Gastrocnemius medialis (tissue), 4 donors: Measurements from ENCODE around the gene TMEM106C. TPM values are rescaled to one million over a fixed set of nuclear protein-coding genes. Genes with fewer than 3 reads are reported as not detected.

Experiments
- ATAC-seq, 2 donors: fragments of 150-250 bp; one replicate each; pipeline ENCODE4 v1.9.1; 2016
- DNase-seq, 2 donors: peaks; one replicate each; pipeline ENCODE4 v3.0.0-alpha.2; 2019
- H3K27ac ChIP-seq, 4 donors: fragments of 200-600 bp; sonication (generic); 1 replicate in 1 of 4; 2 replicates in 3 of 4; pipeline ENCODE4 v1.5.1; 2016 to 2018; ENCODE audit warnings: mild to moderate bottlenecking in 2 of 4, moderate library complexity in 1 of 4
- H3K27me3 ChIP-seq, 3 donors: fragments of 200-600 bp; sonication (generic) in 2 of 3; 1 replicate in 1 of 3; 2 replicates in 2 of 3; pipeline versions ENCODE4 v1.5.1 to v1.6.0; 2016 to 2019; ENCODE audit warnings: mild to moderate bottlenecking in 1 of 3, moderate library complexity in 1 of 3
- H3K36me3 ChIP-seq, 2 donors: fragments of 200-600 bp; sonication (generic) in 1 of 2; one replicate each; pipeline ENCODE4 v1.5.1; 2017 to 2018
- H3K4me1 ChIP-seq, 2 donors: fragments of 200-600 bp; sonication (generic) in 1 of 2; one replicate each; pipeline ENCODE4 v1.5.1; 2016 to 2017; ENCODE audit warnings: mild to moderate bottlenecking in 2 of 2
- H3K4me3 ChIP-seq, 4 donors: fragments of 200-600 bp; sonication (generic) in 3 of 4; 1 replicate in 1 of 4; 2 replicates in 3 of 4; pipeline ENCODE4 v1.5.1; 2016 to 2019; ENCODE audit warnings: mild to moderate bottlenecking in 2 of 4
- H3K9me3 ChIP-seq, 3 donors: fragments of 200-600 bp; sonication (generic) in 2 of 3; 1 replicate in 1 of 3; 2 replicates in 2 of 3; pipeline ENCODE4 v1.5.1; 2016 to 2019
- POLR2A ChIP-seq, 2 donors: fragments of 450-650 bp; IDR thresholded peaks; one replicate each; pipeline ENCODE4 v1.6.1; 2017; ENCODE audit warnings: antibody characterized with exemption in 2 of 2, mild to moderate bottlenecking in 2 of 2, moderate library complexity in 2 of 2
- in situ Hi-C, 4 donors: fragments of 200-750 bp; cut with MboI; loops; one replicate each; pipeline versions ENCODE4 v1.15.0 to v1.8.0; 2017; ENCODE audit warnings: low sequenced_read_pairs in 4 of 4
- intact Hi-C: fragments of 100-400 bp; cut with DNase I; formaldehyde crosslinking; loops from one replicate; pipeline ENCODE4 v1.15.1; 2023; ENCODE audit warnings: low total_unique reads
- total RNA-seq, 4 donors: library from RNA; depleted of rRNA; stranded (reverse); fragments of >200 nt; gene quantifications; one replicate each; pipeline versions ENCODE4 v1.1.0 to v1.2.3, GENCODE V29; 2016
- TF ChIP-seq, protein P1 (sequence below), 5 experiments: fragments of 450-650 bp in 3 of 5; fragments of 200-600 bp in 2 of 5; sonication (generic) in 2 of 5; IDR thresholded peaks in 4 of 5; conservative IDR thresholded peaks in 1 of 5; 1 replicate in 4 of 5; 2 replicates in 1 of 5; pipeline ENCODE4 v1.5.1; 2016 to 2019; ENCODE audit warnings: antibody characterized with exemption in 5 of 5, mild to moderate bottlenecking in 3 of 5, moderate library complexity in 3 of 5

The TMEM106C gene
- total RNA-seq, 4 donors from 2014 or later = 11.8 to 27.1 (median 24.8) TPM

DNA sequence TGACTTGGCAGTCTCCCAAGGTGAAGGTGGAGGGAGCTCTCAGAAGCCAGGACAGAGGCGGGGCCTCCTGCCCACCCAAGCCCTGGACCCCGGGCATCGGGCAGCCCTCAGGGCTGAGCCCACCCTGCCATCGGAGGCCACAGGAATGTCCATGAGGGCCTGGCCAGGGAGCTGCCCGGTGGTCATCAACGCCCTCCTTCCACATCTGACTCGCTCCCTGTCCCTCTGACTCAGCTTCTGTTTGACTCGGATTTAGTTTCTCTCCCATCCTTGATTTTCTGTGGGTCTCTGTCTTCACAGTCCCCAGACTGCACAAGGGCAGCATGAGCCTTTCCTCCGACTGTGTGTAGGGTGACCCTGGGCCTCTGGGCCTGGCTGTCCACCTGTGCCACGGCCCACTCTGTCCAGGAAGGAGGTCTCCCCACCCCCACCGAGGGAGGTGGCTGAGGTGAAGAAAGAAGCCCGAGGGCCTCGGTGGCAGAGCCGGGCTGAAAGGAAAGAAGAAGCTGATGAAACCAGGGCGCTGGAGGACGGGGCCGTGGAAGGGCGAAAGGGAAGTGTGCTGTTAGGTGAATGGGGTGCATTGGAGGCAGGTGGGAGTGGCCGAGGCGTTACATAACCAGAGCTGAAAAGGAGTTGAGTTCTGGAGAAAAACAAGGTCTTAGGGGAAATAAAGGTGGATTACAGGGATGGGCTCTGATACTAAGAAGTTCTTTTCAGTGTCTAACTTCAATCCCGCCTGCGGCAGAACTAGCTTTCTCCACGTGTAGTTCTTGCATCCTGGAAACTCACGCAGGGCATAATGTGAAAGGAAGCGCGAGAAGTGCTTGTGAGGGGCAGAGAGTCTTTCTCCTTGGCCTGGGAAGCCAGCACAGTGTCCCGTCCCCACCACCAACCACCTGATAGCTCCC is 16.7 kb upstream of the TMEM106C start:
- no peaks in the 10 kb centered on the region for H3K36me3 ChIP-seq
- DNase-seq (no peak), ATAC-seq (no peak)
- peaks cover 3 to 5% (median 5%) of the 10 kb centered on the region in 3 donors for H3K27me3 ChIP-seq
- in situ Hi-C loops = no loop called here
- intact Hi-C loops = no loop called here
- no peak overlapping the region for H3K27ac ChIP-seq
- H3K4me3 ChIP-seq = no peak overlapping the region
- H3K4me1 ChIP-seq = peaks cover 0 to 5% of the 10 kb centered on the region in 2 donors
- TF ChIP-seq, protein P1, sequence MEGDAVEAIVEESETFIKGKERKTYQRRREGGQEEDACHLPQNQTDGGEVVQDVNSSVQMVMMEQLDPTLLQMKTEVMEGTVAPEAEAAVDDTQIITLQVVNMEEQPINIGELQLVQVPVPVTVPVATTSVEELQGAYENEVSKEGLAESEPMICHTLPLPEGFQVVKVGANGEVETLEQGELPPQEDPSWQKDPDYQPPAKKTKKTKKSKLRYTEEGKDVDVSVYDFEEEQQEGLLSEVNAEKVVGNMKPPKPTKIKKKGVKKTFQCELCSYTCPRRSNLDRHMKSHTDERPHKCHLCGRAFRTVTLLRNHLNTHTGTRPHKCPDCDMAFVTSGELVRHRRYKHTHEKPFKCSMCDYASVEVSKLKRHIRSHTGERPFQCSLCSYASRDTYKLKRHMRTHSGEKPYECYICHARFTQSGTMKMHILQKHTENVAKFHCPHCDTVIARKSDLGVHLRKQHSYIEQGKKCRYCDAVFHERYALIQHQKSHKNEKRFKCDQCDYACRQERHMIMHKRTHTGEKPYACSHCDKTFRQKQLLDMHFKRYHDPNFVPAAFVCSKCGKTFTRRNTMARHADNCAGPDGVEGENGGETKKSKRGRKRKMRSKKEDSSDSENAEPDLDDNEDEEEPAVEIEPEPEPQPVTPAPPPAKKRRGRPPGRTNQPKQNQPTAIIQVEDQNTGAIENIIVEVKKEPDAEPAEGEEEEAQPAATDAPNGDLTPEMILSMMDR (IDR thresholded peaks at IDR 0.05 in 4 of 5, conservative IDR thresholded peaks at IDR 0.05 in 1 of 5) = no peak
- no peak for TF ChIP-seq POLR2A (IDR thresholded peaks at IDR 0.05)
- H3K9me3 ChIP-seq = no peaks in the 10 kb centered on the region

DNA sequence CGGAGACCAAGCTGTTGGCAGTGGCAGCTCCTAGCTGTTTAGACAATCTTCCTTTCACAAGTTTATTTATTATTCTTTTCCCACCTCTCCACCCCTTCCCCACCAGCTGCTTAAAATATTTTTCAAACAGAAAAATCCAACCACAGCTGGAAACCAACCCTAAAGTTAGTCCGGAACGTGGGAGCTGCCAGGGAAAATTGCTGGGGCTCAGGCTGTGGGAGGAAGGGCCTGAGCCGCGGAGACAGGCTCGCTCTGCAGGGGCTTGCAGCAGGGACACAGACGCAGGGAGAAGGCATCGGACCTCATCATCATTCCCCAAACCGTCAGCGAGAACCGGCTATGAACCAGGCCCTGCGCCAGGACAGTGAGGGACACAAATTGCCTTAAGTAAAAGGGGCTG is 16.1 kb upstream of the TMEM106C start:
- no peak overlapping the region for H3K27ac ChIP-seq
- no peaks in the 10 kb centered on the region for H3K9me3 ChIP-seq
- TF ChIP-seq POLR2A (IDR thresholded peaks at IDR 0.05) = no peak
- TF ChIP-seq, protein P1 (IDR thresholded peaks at IDR 0.05 in 4 of 5, conservative IDR thresholded peaks at IDR 0.05 in 1 of 5) = no peak
- H3K27me3 ChIP-seq = peaks cover 0 to 2% (median under 1%) of the 10 kb centered on the region in 3 donors
- no peak for DNase-seq
- no peak overlapping the region for H3K4me3 ChIP-seq
- no peaks in the 10 kb centered on the region for H3K36me3 ChIP-seq
- H3K4me1 ChIP-seq = no peaks in the 10 kb centered on the region
- in situ Hi-C loops = no loop called here
- intact Hi-C loops = no loop called here
- no peak for ATAC-seq

DNA sequence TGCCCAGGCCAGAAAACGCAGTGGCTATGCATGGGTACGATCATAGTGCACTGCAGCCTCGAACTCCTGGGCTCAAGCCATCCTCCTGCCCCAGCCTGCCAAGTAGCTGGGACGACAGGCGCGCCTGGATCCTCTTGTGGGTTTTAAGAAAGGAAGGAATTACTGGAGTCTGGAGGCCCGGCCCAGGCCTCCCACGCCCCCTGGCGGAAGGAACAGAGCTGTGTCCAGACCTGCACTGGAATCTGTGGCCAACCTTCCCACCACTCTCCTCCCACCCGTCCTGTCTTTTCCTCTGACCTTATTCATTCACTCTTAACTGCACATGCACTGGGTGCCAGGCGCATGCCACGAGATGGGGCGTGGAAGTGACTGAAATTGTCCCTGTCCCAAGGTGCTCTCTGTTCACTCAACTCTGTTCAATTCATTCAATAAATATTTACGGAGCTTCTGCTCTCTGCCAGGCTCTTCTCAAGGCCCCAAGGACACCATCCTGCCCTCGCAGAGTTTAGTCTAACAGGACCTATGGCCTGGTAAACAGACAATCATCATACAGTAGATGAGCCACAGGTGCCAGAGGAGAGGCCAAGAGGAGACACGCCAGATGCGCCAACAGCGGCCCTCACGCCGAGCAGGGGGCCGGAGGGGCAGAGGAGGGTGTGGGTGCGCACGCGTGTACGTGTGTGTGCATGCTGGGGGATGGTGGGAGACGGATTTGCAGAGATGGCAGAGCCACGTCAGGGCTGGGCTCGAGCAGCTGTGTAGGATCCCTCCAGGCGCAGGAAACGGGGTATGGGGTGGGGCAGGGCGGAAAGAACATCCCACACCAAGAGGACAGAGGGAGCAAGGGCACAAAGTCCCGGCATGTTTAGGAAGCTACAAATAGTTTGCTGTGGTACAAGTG is 13.7 kb upstream of the TMEM106C start:
- no peaks in the 10 kb centered on the region for H3K36me3 ChIP-seq
- no peak overlapping the region for H3K27ac ChIP-seq
- intact Hi-C loops (no loop called here), in situ Hi-C loops (loop anchor here in 3 of 4 donors (25.0 kb wide), 1 partner anchor 238 kb away; the partner anchor contains the start of gene CCDC184 (in 3 of the 3))
- no peaks in the 10 kb centered on the region for H3K9me3 ChIP-seq
- no peaks in the 10 kb centered on the region for H3K4me1 ChIP-seq
- TF ChIP-seq POLR2A (IDR thresholded peaks at IDR 0.05) = no peak
- TF ChIP-seq, protein P1 (IDR thresholded peaks at IDR 0.05 in 4 of 5, conservative IDR thresholded peaks at IDR 0.05 in 1 of 5) = peak; percentile 66 to 76 (median 72)
- ATAC-seq (peak in 1 of 2 donors; percentile 81), DNase-seq (peak; percentile 29 to 58)
- H3K27me3 ChIP-seq = no peaks in the 10 kb centered on the region
- no peak overlapping the region for H3K4me3 ChIP-seq

DNA sequence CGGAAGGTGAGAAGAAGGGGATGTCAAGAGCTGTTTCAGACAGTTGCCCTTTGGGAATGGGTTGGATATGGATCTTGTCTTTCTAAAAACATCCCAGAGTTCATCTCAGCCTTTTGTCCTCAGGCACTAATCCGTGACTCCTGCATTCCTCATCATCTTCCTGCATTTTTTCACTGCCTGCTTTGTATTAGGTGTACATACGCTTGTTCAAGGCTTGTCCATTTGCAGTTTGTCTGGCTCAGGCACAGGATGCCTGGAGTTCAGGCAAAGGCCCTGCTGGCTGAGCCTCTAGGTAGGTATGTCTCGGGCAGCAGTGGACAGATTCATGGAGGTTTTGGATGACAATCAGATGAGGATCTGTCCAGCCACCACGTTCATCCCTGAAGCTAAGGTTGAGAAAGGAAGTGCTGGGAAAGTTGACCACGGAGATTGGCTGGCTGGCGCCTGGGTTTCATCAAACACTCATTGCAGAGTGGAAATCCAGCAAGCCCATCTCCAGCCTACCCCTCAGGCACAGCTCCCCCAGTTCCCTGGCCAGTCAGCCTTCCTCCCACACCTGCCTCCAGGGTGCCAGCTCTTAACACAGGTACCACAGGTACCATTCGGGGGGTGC is 12.4 kb upstream of the TMEM106C start:
- no peak for ATAC-seq
- intact Hi-C loops = no loop called here

More for the DNA sequence above, 12.4 kb upstream of the TMEM106C start:
- Histone ChIP-seq H3K4me3 (no peak overlapping the region), H3K4me1 (no peaks in the 10 kb centered on the region), H3K36me3 (no peaks in the 10 kb centered on the region), H3K27ac (no peak overlapping the region), H3K9me3 (no peaks in the 10 kb centered on the region), H3K27me3 (no peaks in the 10 kb centered on the region)
- in situ Hi-C loops = loop anchor here in 3 of 4 donors (25.0 kb wide), 1 partner anchor 236 kb away; the partner anchor contains the start of gene CCDC184 (in 3 of the 3)
- DNase-seq = no peak
- no peak for TF ChIP-seq POLR2A (IDR thresholded peaks at IDR 0.05)
- TF ChIP-seq, protein P1 (IDR thresholded peaks at IDR 0.05 in 4 of 5, conservative IDR thresholded peaks at IDR 0.05 in 1 of 5) = no peak
